C4-2B (cell line): ENCODE data around the gene HOMER3.

ENCODE experiments used
- CTCF ChIP-seq: fragments of 450-650 bp; conservative IDR thresholded peaks from 2 replicates; pipeline ENCODE4 v1.5.1; 2017; ENCODE audit warnings: mild to moderate bottlenecking
- ZFX ChIP-seq: fragments of 450-650 bp; IDR thresholded peaks from 2 replicates; pipeline ENCODE4 v1.6.1; 2017

GRCh38 chr19:18948976-18949356 is 7.9 kb upstream of the HOMER3 start:
- TF ChIP-seq CTCF (no peak), ZFX (no peak)
